Measurements from ENCODE around the gene ADRB2. TPM values are rescaled to one million over a fixed set of nuclear protein-coding genes. Genes with fewer than 3 reads are reported as not detected.

The ADRB2 gene
- total RNA-seq, 1 experiment from 2014 or later, result 0.25 TPM

DNA sequence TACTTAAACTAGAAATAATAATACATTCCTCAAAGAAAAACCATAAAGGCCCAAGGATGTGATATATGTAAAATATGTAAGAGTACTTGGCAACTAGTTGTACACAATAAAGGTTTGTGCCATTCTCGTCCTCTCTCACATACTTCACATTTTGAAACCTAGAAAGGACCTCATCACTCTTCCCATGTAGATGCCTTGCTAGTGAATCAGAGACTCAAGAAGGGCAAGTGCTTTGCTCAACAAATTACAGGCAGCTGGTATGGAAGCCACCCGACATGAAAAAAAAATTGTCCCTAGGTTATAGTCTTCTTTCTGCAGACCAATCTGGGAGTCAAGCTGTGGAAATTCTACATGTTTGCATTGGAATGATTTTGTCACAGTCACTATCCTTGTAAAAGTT lies 31.7 kb downstream of the ADRB2 start:
- no peak overlapping the region for H3K4me2 ChIP-seq (ENCODE audit: low read length)
- intact Hi-C loops (cut with micrococcal nuclease), result no loop called here
- H3K79me2 ChIP-seq (ENCODE audit: insufficient read depth, low read length), result no peaks in the 10 kb centered on the region
- H3K27ac ChIP-seq (ENCODE audit: low read depth, low read length), result no peak overlapping the region
- H3K9ac ChIP-seq (ENCODE audit: low read length), result no peak overlapping the region
- ChIA-PET RAD21 (ENCODE audit: low non-redundant PET in 1 of 2, low total read pairs in 2 of 2, uncharacterized antibody in 2 of 2, unreplicated experiment in 2 of 2) (no interaction called here), POLR2A (no interaction called here), CTCF (no interaction called here)
- H4K20me1 ChIP-seq (ENCODE audit: insufficient read depth), result no peaks in the 10 kb centered on the region
- no peak overlapping the region for H2AFZ ChIP-seq (ENCODE audit: low read depth, low read length, poor library complexity, severe bottlenecking)
- TF ChIP-seq, protein P1, sequence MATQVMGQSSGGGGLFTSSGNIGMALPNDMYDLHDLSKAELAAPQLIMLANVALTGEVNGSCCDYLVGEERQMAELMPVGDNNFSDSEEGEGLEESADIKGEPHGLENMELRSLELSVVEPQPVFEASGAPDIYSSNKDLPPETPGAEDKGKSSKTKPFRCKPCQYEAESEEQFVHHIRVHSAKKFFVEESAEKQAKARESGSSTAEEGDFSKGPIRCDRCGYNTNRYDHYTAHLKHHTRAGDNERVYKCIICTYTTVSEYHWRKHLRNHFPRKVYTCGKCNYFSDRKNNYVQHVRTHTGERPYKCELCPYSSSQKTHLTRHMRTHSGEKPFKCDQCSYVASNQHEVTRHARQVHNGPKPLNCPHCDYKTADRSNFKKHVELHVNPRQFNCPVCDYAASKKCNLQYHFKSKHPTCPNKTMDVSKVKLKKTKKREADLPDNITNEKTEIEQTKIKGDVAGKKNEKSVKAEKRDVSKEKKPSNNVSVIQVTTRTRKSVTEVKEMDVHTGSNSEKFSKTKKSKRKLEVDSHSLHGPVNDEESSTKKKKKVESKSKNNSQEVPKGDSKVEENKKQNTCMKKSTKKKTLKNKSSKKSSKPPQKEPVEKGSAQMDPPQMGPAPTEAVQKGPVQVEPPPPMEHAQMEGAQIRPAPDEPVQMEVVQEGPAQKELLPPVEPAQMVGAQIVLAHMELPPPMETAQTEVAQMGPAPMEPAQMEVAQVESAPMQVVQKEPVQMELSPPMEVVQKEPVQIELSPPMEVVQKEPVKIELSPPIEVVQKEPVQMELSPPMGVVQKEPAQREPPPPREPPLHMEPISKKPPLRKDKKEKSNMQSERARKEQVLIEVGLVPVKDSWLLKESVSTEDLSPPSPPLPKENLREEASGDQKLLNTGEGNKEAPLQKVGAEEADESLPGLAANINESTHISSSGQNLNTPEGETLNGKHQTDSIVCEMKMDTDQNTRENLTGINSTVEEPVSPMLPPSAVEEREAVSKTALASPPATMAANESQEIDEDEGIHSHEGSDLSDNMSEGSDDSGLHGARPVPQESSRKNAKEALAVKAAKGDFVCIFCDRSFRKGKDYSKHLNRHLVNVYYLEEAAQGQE (IDR thresholded peaks at IDR 0.05; ENCODE audit: low read depth), result no peak
- no peak for TF ChIP-seq EGR1 (IDR thresholded peaks at IDR 0.05; ENCODE audit: low read depth)
- H3K4me3 ChIP-seq (replicated peaks in 1 of 2; ENCODE audit: low read depth in 1 of 2, low read length in 2 of 2), result no peak overlapping the region
- ATAC-seq (no peak), DNase-seq (ENCODE audit: low read depth, low spot score) (no peak)
- no peaks in the 10 kb centered on the region for H3K27me3 ChIP-seq (ENCODE audit: insufficient read depth, low read length)
- no peaks in the 10 kb centered on the region for H3K36me3 ChIP-seq (ENCODE audit: control insufficient read depth in 1 of 2, insufficient read depth in 2 of 2, low read length in 2 of 2)
- no peaks in the 10 kb centered on the region for H3K9me2 ChIP-seq (ENCODE audit: insufficient read depth)
- no peaks in the 10 kb centered on the region for H3K9me3 ChIP-seq (ENCODE audit: control insufficient read depth in 1 of 2, insufficient read depth in 1 of 2, low read depth in 1 of 2, low read length in 2 of 2)
- no peaks in the 10 kb centered on the region for H3K4me1 ChIP-seq (ENCODE audit: control insufficient read depth in 1 of 2, insufficient read depth in 2 of 2, low read length in 2 of 2)
- no TSS peak for BruUV-seq (replicated peaks)

DNA sequence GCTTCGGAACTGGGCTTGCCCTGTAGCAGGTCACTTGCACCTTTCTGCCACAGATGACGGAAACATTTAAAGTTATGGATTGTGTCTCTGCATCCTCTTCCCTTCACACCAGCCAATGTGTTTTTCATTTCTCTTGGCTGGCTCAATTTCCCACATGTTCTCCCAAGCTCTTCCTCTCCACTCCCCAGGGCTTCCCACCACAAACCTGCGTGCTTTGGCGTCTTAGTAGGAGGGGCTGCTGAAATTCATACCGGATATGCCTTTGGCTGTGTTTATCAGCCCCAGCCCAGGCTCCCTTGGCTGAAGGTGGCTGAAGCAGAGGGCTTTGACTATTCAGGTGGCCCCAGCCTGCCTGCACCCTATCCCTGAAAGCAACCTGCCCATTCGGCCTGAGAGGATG lies 32.1 kb downstream of the ADRB2 start:
- no peaks in the 10 kb centered on the region for H3K79me2 ChIP-seq (ENCODE audit: insufficient read depth, low read length)
- H3K4me1 ChIP-seq (ENCODE audit: control insufficient read depth in 1 of 2, insufficient read depth in 2 of 2, low read length in 2 of 2), result no peaks in the 10 kb centered on the region

More for the DNA sequence above, 32.1 kb downstream of the ADRB2 start:
- TF ChIP-seq ELF1 (IDR thresholded peaks at IDR 0.05; ENCODE audit: borderline replicate concordance, low read depth) (no peak), SP1 (IDR thresholded peaks at IDR 0.05; ENCODE audit: low read depth) (no peak), POLR2AphosphoS5 (IDR thresholded peaks at IDR 0.05; ENCODE audit: low read depth, low read length) (no peak), EZH2 (IDR thresholded peaks at IDR 0.05) (no peak), JUND (IDR thresholded peaks at IDR 0.05) (no peak), CBX3 (IDR thresholded peaks at IDR 0.05; ENCODE audit: low read depth) (no peak), CEBPB (IDR thresholded peaks at IDR 0.05; ENCODE audit: low read depth) (no peak), TCF7L2 (IDR thresholded peaks at IDR 0.05; ENCODE audit: borderline replicate concordance, extremely low read depth, insufficient read depth, insufficient read length) (no peak)
- TF ChIP-seq, protein P1 (IDR thresholded peaks at IDR 0.05; ENCODE audit: low read depth), result no peak
- TF ChIP-seq, protein P2, sequence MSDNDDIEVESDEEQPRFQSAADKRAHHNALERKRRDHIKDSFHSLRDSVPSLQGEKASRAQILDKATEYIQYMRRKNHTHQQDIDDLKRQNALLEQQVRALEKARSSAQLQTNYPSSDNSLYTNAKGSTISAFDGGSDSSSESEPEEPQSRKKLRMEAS (IDR thresholded peaks at IDR 0.05), result no peak
- CTCF ChIA-PET, result no interaction called here
- Histone ChIP-seq H3K27me3 (ENCODE audit: insufficient read depth, low read length) (no peaks in the 10 kb centered on the region), H3K27ac (ENCODE audit: low read depth, low read length) (no peak overlapping the region), H3K4me2 (ENCODE audit: low read length) (no peak overlapping the region), H3K9me2 (ENCODE audit: insufficient read depth) (no peaks in the 10 kb centered on the region), H3K9me3 (ENCODE audit: control insufficient read depth in 1 of 2, insufficient read depth in 1 of 2, low read depth in 1 of 2, low read length in 2 of 2) (no peaks in the 10 kb centered on the region), H3K4me3 (replicated peaks in 1 of 2; ENCODE audit: low read depth in 1 of 2, low read length in 2 of 2) (no peak overlapping the region), H3K36me3 (ENCODE audit: control insufficient read depth in 1 of 2, insufficient read depth in 2 of 2, low read length in 2 of 2) (no peaks in the 10 kb centered on the region), H4K20me1 (ENCODE audit: insufficient read depth) (no peaks in the 10 kb centered on the region), H3K9ac (ENCODE audit: low read length) (no peak overlapping the region), H2AFZ (ENCODE audit: low read depth, low read length, poor library complexity, severe bottlenecking) (no peak overlapping the region)
- intact Hi-C loops (cut with micrococcal nuclease), result no loop called here
- DNase-seq (ENCODE audit: low read depth, low spot score) (no peak), ATAC-seq (no peak)
- no TSS peak for BruUV-seq (replicated peaks)
- POLR2A ChIA-PET, result no interaction called here
- RAD21 ChIA-PET (ENCODE audit: low non-redundant PET in 1 of 2, low total read pairs in 2 of 2, uncharacterized antibody in 2 of 2, unreplicated experiment in 2 of 2), result no interaction called here

Data from HCT116 (cell line).